Type B pancreatic cell (in vitro differentiated cells): Measurements from ENCODE around the gene BSCL2. TPM values are rescaled to one million over a fixed set of nuclear protein-coding genes. Genes with fewer than 3 reads are reported as not detected.
"Not testable (repeated sequence)": the region's sequence is repeated elsewhere in the genome, so short reads cannot be mapped to it uniquely, and the experiment has no call there.

Source experiments
- DNase-seq: peaks from one replicate; pipeline ENCODE4 v3.0.0; 2021; ENCODE audit warnings: mixed read lengths; ENCODE audit not compliant: unreplicated experiment; ENCODE audit errors: extremely low spot score
- H3K27ac Mint-ChIP-seq: 2 replicates; pipeline ENCODE4 v1.8.0; 2021; ENCODE audit warnings: mild to moderate bottlenecking, mixed read lengths
- H3K27me3 Mint-ChIP-seq: 2 replicates; pipeline ENCODE4 v1.8.0; 2021; ENCODE audit warnings: mixed read lengths
- H3K36me3 Mint-ChIP-seq: 2 replicates; pipeline ENCODE4 v1.8.0; 2021; ENCODE audit warnings: mixed read lengths
- H3K4me1 Mint-ChIP-seq: one replicate; pipeline ENCODE4 v1.8.0; 2021; ENCODE audit warnings: mixed read lengths; ENCODE audit not compliant: unreplicated experiment
- H3K4me3 Mint-ChIP-seq: 2 replicates; pipeline ENCODE4 v1.8.0; 2021; ENCODE audit warnings: mild to moderate bottlenecking, mixed read lengths
- H3K9me3 Mint-ChIP-seq: 2 replicates; pipeline ENCODE4 v1.8.0; 2021; ENCODE audit warnings: mixed read lengths
- CTCF ChIP-seq: fragments of 200-600 bp; sonication (generic); conservative IDR thresholded peaks from 2 replicates; pipeline ENCODE4 v1.5.0; 2021; ENCODE audit warnings: antibody characterized with exemption, mild to moderate bottlenecking
- total RNA-seq: library from RNA; stranded (reverse); gene quantifications from 2 replicates; pipeline ENCODE4 v1.2.1, GENCODE V29; 2021; ENCODE audit warnings: low replicate concordance

Gene BSCL2
- total RNA-seq, 1 donor from 2014 or later: 94.6 TPM

- TF ChIP-seq CTCF: no peak
- no peak for DNase-seq
- H3K27me3 Mint-ChIP-seq: no peaks in the 10 kb centered on the region
- H3K27ac Mint-ChIP-seq: peak overlapping the region; percentile 23
- H3K4me1 Mint-ChIP-seq: peaks cover 15% of the 10 kb centered on the region
- peak overlapping the region; percentile 22 for H3K4me3 Mint-ChIP-seq
- H3K36me3 Mint-ChIP-seq: no peaks in the 10 kb centered on the region
- no peaks in the 10 kb centered on the region for H3K9me3 Mint-ChIP-seq
Measured at GRCh38 chr11:62654297-62654696, 52.9 kb downstream of the BSCL2 start.

- Mint-ChIP-seq H3K27me3 (no peaks in the 10 kb centered on the region), H3K9me3 (no peaks in the 10 kb centered on the region), H3K36me3 (no peaks in the 10 kb centered on the region), H3K27ac (peak overlapping the region; percentile 97), H3K4me1 (peaks cover 15% of the 10 kb centered on the region), H3K4me3 (peak overlapping the region; percentile 93)
- no peak for DNase-seq
- no peak for TF ChIP-seq CTCF
Measured at GRCh38 chr11:62652161-62653006, 54.8 kb downstream of the BSCL2 start.

- H3K9me3 Mint-ChIP-seq, H3K36me3 Mint-ChIP-seq, H3K27ac Mint-ChIP-seq, DNase-seq, H3K27me3 Mint-ChIP-seq, H3K4me3 Mint-ChIP-seq: not testable (repeated sequence)
- peaks cover 17% of the 10 kb centered on the region for H3K4me1 Mint-ChIP-seq
Measured at GRCh38 chr11:62650283-62650682, 56.9 kb downstream of the BSCL2 start.

GRCh38 chr11:62649486-62649885 lies 57.7 kb downstream of the BSCL2 start:
- peak overlapping the region; percentile 11 for H3K4me3 Mint-ChIP-seq
- H3K27ac Mint-ChIP-seq: no peak overlapping the region

GRCh38 chr11:62648967-62649364 lies 58.3 kb downstream of the BSCL2 start:
- Mint-ChIP-seq H3K9me3 (no peaks in the 10 kb centered on the region), H3K4me3 (no peak overlapping the region), H3K27me3 (no peaks in the 10 kb centered on the region), H3K27ac (no peak overlapping the region), H3K4me1 (peaks cover 17% of the 10 kb centered on the region), H3K36me3 (no peaks in the 10 kb centered on the region)
- no peak for TF ChIP-seq CTCF
- DNase-seq: no peak

More at GRCh38 chr11:62649486-62649885, 57.7 kb downstream of the BSCL2 start:
- TF ChIP-seq CTCF: no peak
- peaks cover 17% of the 10 kb centered on the region for H3K4me1 Mint-ChIP-seq
- no peak for DNase-seq
- H3K9me3 Mint-ChIP-seq: no peaks in the 10 kb centered on the region
- H3K36me3 Mint-ChIP-seq: no peaks in the 10 kb centered on the region
- H3K27me3 Mint-ChIP-seq: no peaks in the 10 kb centered on the region

- Mint-ChIP-seq H3K27me3 (no peaks in the 10 kb centered on the region), H3K27ac (no peak overlapping the region), H3K36me3 (no peaks in the 10 kb centered on the region), H3K4me1 (peaks cover 14% of the 10 kb centered on the region), H3K4me3 (no peak overlapping the region), H3K9me3 (no peaks in the 10 kb centered on the region)
- no peak for DNase-seq
- no peak for TF ChIP-seq CTCF
Measured at GRCh38 chr11:62648185-62648966, 58.8 kb downstream of the BSCL2 start.
